ENCODE results near the gene SLC35G6.

Gene SLC35G6

GRCh38 chr17:7491583-7491982 is 10.3 kb downstream of the SLC35G6 start:
- no peak for DNase-seq (ENCODE audit: extremely low spot score)
- ChIA-PET CTCF (interaction anchor here (3.2 kb wide), 1 partner anchor 69 kb away, joined by 13 read pairs; the partner anchor contains the start of gene SENP3), POLR2A (interaction anchor here (0.6 kb wide), 1 partner anchor 87 kb away, joined by 3 read pairs; the partner anchor contains the start of gene TMEM256)
- no peak for TF ChIP-seq CTCF (IDR thresholded peaks at IDR 0.05; ENCODE audit: control extremely low read depth, extremely low read depth, low read depth, missing control alignments)

- no peak for TF ChIP-seq CTCF (IDR thresholded peaks at IDR 0.05; ENCODE audit: control extremely low read depth, extremely low read depth, low read depth, missing control alignments)
- no peak for DNase-seq (ENCODE audit: extremely low spot score)
- ChIA-PET CTCF (interaction anchor here (3.2 kb wide), 1 partner anchor 67 kb away, joined by 13 read pairs; the partner anchor contains the start of gene SENP3), POLR2A (no interaction called here)
Measured at GRCh38 chr17:7493941-7494340, 12.7 kb downstream of the SLC35G6 start.

GRCh38 chr17:7495906-7496434 is 14.7 kb downstream of the SLC35G6 start:
- TF ChIP-seq CTCF (IDR thresholded peaks at IDR 0.05; ENCODE audit: control extremely low read depth, extremely low read depth, low read depth, missing control alignments), result no peak
- POLR2A ChIA-PET, result interaction anchor here (1.2 kb wide), 1 partner anchor 11 kb away, joined by 3 read pairs; the partner anchor contains the start of gene POLR2A
- CTCF ChIA-PET, result interaction anchor here (2.1 kb wide), 1 partner anchor 12 kb away, joined by 7 read pairs; no protein-coding TSS in a partner anchor

GRCh38 chr17:7496470-7497183 is 15.4 kb downstream of the SLC35G6 start:
- no peak for TF ChIP-seq CTCF (IDR thresholded peaks at IDR 0.05; ENCODE audit: control extremely low read depth, extremely low read depth, low read depth, missing control alignments)
- ChIA-PET CTCF (interaction anchor here (1.2 to 2.1 kb wide), 2 partner anchors 11 to 98 kb away, joined by 4 to 7 read pairs; no protein-coding TSS in a partner anchor), POLR2A (interaction anchor here (1.0 kb wide), 1 partner anchor 9 kb away, joined by 3 read pairs; no protein-coding TSS in a partner anchor)
- DNase-seq (ENCODE audit: extremely low spot score), result no peak

More at GRCh38 chr17:7495906-7496434, 14.7 kb downstream of the SLC35G6 start:
- DNase-seq (ENCODE audit: extremely low spot score), result no peak

GRCh38 chr17:7497228-7497627 is 16.0 kb downstream of the SLC35G6 start:
- ChIA-PET CTCF (interaction anchor here (1.2 to 2.1 kb wide), 2 partner anchors 11 to 99 kb away, joined by 4 to 7 read pairs; no protein-coding TSS in a partner anchor), POLR2A (interaction anchor here (1.0 kb wide), 1 partner anchor 10 kb away, joined by 3 read pairs; no protein-coding TSS in a partner anchor)
- no peak for DNase-seq (ENCODE audit: extremely low spot score)
- TF ChIP-seq CTCF (IDR thresholded peaks at IDR 0.05; ENCODE audit: control extremely low read depth, extremely low read depth, low read depth, missing control alignments), result no peak

- no peak for TF ChIP-seq CTCF (IDR thresholded peaks at IDR 0.05; ENCODE audit: control extremely low read depth, extremely low read depth, low read depth, missing control alignments)
- ChIA-PET CTCF (interaction anchor here (1.2 to 2.1 kb wide), 2 partner anchors 10 to 99 kb away, joined by 4 to 7 read pairs; no protein-coding TSS in a partner anchor), POLR2A (interaction anchor here (1.0 kb wide), 1 partner anchor 10 kb away, joined by 3 read pairs; no protein-coding TSS in a partner anchor)
- DNase-seq (ENCODE audit: extremely low spot score), result no peak
Measured at GRCh38 chr17:7497636-7498035, 16.4 kb downstream of the SLC35G6 start.
